NOMO-1 treated with DMSO at 0.1 percent for 48 hours (cell line): ENCODE results near the gene TMEM129.
A peak's percentile ranks its signal among the peaks of the same experiment; 100 is the strongest.

ENCODE experiments used
- DNase-seq: peaks from one replicate; lab custom pipeline; 2025; ENCODE audit not compliant: unreplicated experiment; lab: John Stamatoyannopoulos, UW

TMEM129 gene

GRCh38 chr4:1721666-1722550 lies 785 bp upstream of the TMEM129 start:
- no peak for DNase-seq

- peak; percentile 22 for DNase-seq
These were observed 750 bp downstream of the TMEM129 start for GRCh38 chr4:1720163-1720983.

- no peak for DNase-seq
These were observed 2.9 kb downstream of the TMEM129 start for GRCh38 chr4:1718095-1718850.

- DNase-seq = no peak
These were observed 3.7 kb downstream of the TMEM129 start for GRCh38 chr4:1717129-1718094.

GRCh38 chr4:1716065-1716945 lies 4.8 kb downstream of the TMEM129 start:
- DNase-seq = no peak

GRCh38 chr4:1715002-1715758 lies 5.9 kb downstream of the TMEM129 start:
- DNase-seq = peak; percentile 33

GRCh38 chr4:1714303-1715001 lies 6.7 kb downstream of the TMEM129 start:
- DNase-seq = no peak

GRCh38 chr4:1713003-1713851 lies 7.9 kb downstream of the TMEM129 start:
- DNase-seq = no peak

GRCh38 chr4:1712216-1713002 lies 8.7 kb downstream of the TMEM129 start, which contains the start of gene SLBP:
TSS of gene SLBP (minus strand) at chr4:1712319. CDS start at chr4:1712188, 131 bp downstream.
- peak; percentile 96 for DNase-seq

- DNase-seq = no peak
These were observed 9.4 kb downstream of the TMEM129 start for GRCh38 chr4:1711571-1712215.

- no peak for DNase-seq
These were observed 10.0 kb downstream of the TMEM129 start for GRCh38 chr4:1711055-1711570.

- DNase-seq = no peak
These were observed 12.5 kb downstream of the TMEM129 start for GRCh38 chr4:1708581-1708980.

GRCh38 chr4:1706358-1706757 lies 14.8 kb downstream of the TMEM129 start:
- no peak for DNase-seq

GRCh38 chr4:1705732-1706131 lies 15.4 kb downstream of the TMEM129 start:
- no peak for DNase-seq

- DNase-seq = no peak
These were observed 17.3 kb downstream of the TMEM129 start for GRCh38 chr4:1703867-1704266.
